Osteocyte (in vitro differentiated cells): ENCODE measurements around the gene SF3A1. TPM values are rescaled to one million over a fixed set of nuclear protein-coding genes. Genes with fewer than 3 reads are reported as not detected.
A peak's percentile ranks its signal among the peaks of the same experiment; 100 is the strongest.

Source experiments
- DNase-seq: peaks from one replicate; pipeline ENCODE4 v3.0.0; 2021; ENCODE audit warnings: mixed read lengths; ENCODE audit not compliant: unreplicated experiment; ENCODE audit errors: extremely low spot score
- H3K27ac Mint-ChIP-seq: one replicate; pipeline ENCODE4 v1.8.0; 2021; ENCODE audit warnings: mild to moderate bottlenecking, mixed read lengths; ENCODE audit not compliant: unreplicated experiment
- H3K27me3 Mint-ChIP-seq: one replicate; pipeline ENCODE4 v1.8.0; 2021; ENCODE audit warnings: mixed read lengths; ENCODE audit not compliant: unreplicated experiment
- H3K36me3 Mint-ChIP-seq: one replicate; pipeline ENCODE4 v1.8.0; 2021; ENCODE audit warnings: mixed read lengths; ENCODE audit not compliant: unreplicated experiment
- H3K4me1 Mint-ChIP-seq: one replicate; pipeline ENCODE4 v1.8.0; 2021; ENCODE audit warnings: mixed read lengths; ENCODE audit not compliant: unreplicated experiment
- H3K4me3 Mint-ChIP-seq: one replicate; pipeline ENCODE4 v1.8.0; 2021; ENCODE audit warnings: mild to moderate bottlenecking, moderate library complexity, mixed read lengths; ENCODE audit not compliant: unreplicated experiment
- H3K9me3 Mint-ChIP-seq: one replicate; pipeline ENCODE4 v1.8.0; 2021; ENCODE audit warnings: mixed read lengths; ENCODE audit not compliant: unreplicated experiment
- total RNA-seq: library from RNA; stranded (reverse); gene quantifications from 2 replicates; pipeline ENCODE4 v1.2.1, GENCODE V29; 2021
- TF ChIP-seq, protein P1 (sequence below): fragments of 200-600 bp; sonication (generic); IDR thresholded peaks from 2 replicates; pipeline ENCODE4 v1.5.0; 2021; ENCODE audit warnings: antibody characterized with exemption, mild to moderate bottlenecking, moderate library complexity

The SF3A1 gene
- total RNA-seq, 1 donor from 2014 or later: 170 TPM

DNA sequence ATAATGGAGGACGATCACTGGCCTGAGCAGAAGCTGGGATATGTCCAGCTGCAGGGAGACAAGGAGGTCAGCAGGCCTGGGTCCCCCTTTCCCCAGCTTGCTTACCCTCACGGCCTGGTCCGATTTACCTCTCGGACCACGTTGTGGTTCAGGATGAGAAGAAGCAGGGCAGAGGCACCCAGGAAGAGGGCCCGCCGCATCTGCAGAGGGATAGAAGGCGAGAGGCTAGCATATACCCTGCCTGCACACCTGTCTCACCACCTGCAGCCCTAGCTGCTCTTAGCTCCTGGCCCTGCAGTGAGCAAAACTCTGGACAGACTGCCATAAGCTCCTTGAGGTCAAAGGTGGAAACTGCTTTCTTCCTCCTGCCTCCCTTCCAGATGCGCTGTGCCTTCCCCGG lies 29.2 kb upstream of the SF3A1 start:
- Mint-ChIP-seq H3K27me3 (no peaks in the 10 kb centered on the region), H3K36me3 (peaks cover 7% of the 10 kb centered on the region), H3K27ac (peak overlapping the region; percentile 15), H3K4me1 (peaks cover 14% of the 10 kb centered on the region), H3K9me3 (no peaks in the 10 kb centered on the region), H3K4me3 (peak overlapping the region; percentile 84)
- TF ChIP-seq, protein P1, sequence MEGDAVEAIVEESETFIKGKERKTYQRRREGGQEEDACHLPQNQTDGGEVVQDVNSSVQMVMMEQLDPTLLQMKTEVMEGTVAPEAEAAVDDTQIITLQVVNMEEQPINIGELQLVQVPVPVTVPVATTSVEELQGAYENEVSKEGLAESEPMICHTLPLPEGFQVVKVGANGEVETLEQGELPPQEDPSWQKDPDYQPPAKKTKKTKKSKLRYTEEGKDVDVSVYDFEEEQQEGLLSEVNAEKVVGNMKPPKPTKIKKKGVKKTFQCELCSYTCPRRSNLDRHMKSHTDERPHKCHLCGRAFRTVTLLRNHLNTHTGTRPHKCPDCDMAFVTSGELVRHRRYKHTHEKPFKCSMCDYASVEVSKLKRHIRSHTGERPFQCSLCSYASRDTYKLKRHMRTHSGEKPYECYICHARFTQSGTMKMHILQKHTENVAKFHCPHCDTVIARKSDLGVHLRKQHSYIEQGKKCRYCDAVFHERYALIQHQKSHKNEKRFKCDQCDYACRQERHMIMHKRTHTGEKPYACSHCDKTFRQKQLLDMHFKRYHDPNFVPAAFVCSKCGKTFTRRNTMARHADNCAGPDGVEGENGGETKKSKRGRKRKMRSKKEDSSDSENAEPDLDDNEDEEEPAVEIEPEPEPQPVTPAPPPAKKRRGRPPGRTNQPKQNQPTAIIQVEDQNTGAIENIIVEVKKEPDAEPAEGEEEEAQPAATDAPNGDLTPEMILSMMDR: no peak
- DNase-seq: no peak

DNA sequence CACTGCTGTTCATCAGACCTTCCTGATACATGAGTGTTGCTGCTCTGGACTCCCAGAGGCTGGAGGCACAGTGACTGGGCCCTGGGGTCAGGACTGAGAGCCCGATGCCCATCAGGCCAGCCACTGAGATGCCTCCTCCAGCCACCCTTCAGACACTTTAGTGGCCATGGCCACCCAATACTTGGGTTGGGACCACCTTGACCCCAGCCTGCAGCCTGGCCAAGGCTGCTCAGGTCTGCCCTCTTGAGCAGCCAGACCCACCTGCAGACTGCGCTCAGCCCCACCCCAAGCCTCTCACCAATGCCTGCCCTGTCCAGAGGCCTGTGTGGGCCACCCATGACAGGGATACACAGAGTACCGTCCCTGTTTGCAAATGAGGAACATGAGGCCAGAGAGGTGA lies 26.4 kb upstream of the SF3A1 start:
- no peak for DNase-seq
- Mint-ChIP-seq H3K27ac (no peak overlapping the region), H3K4me1 (peaks cover 14% of the 10 kb centered on the region), H3K27me3 (no peaks in the 10 kb centered on the region), H3K9me3 (no peaks in the 10 kb centered on the region), H3K36me3 (peaks cover 16% of the 10 kb centered on the region), H3K4me3 (no peak overlapping the region)
- TF ChIP-seq, protein P1: no peak

DNA sequence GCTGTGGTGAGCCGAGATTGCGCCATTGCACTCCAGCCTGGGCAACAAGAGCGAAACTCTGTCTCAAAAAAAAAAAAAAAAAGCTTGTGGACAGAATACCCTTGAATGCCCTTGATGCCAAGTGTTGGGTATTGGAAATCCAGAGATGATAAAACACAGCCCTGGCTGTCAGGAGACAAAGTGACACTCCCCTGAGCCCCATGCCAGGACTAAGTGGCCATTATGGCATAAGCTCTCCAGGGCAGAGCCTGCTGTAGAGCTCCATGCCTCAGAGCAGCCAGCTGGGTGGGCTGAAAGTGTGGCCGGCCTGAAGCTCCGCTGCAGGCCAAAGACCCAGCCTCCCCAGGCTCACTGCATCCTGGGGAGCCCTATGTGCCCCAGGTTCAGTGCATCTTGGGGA lies 25.6 kb upstream of the SF3A1 start:
- DNase-seq: no peak
- H3K27ac Mint-ChIP-seq: no peak overlapping the region
- H3K36me3 Mint-ChIP-seq: peaks cover 16% of the 10 kb centered on the region
- no peak overlapping the region for H3K4me3 Mint-ChIP-seq
- no peaks in the 10 kb centered on the region for H3K9me3 Mint-ChIP-seq
- peaks cover 11% of the 10 kb centered on the region for H3K4me1 Mint-ChIP-seq
- TF ChIP-seq, protein P1: no peak
- no peaks in the 10 kb centered on the region for H3K27me3 Mint-ChIP-seq

DNA sequence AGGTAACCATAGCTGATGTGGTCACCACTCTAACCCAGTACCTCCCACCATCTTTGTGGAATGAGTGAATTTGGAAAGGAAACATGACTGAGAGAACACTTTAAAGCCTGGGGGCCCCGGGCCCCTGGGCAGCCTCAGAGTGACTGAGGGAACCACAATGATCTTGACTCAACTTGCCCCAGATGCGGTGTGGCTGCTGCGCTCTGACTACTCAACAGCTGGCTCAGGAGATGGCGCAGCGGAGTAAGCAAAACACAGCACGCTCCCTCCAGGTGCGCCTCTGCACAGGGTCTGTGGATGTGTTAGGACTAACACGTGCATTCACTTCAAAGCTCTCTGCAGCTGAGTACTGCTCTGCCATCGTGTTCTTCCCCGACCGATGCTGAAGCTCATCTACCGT lies 24.6 kb upstream of the SF3A1 start:
- no peaks in the 10 kb centered on the region for H3K27me3 Mint-ChIP-seq
- DNase-seq: no peak
- no peak overlapping the region for H3K27ac Mint-ChIP-seq
- TF ChIP-seq, protein P1: no peak
- H3K4me1 Mint-ChIP-seq: peaks cover 4% of the 10 kb centered on the region
- H3K4me3 Mint-ChIP-seq: no peak overlapping the region
- H3K9me3 Mint-ChIP-seq: no peaks in the 10 kb centered on the region
- peaks cover 16% of the 10 kb centered on the region for H3K36me3 Mint-ChIP-seq

DNA sequence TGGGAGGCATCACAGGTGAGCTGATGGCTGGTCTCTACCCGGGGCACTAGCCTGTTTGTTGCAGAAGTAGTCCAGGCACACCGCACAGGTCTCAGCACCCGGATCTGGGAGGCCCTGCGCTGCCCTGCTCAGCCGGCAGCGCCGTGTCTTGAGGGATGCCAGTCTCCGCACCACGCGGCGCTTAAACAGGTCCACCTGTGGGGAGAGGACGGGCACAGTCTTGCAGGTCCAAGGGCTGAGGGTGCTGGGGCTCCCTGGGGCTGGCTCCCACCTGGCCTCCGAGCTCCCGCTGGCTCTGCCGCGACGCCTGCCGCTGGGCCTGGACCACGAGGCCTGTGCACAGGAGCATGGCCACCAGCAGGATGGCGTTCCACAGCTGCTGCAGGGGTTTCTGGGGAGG lies 23.3 kb upstream of the SF3A1 start:
- no peak for DNase-seq
- H3K9me3 Mint-ChIP-seq: no peaks in the 10 kb centered on the region
- H3K4me3 Mint-ChIP-seq: no peak overlapping the region
- H3K36me3 Mint-ChIP-seq: peaks cover 16% of the 10 kb centered on the region
- no peaks in the 10 kb centered on the region for H3K4me1 Mint-ChIP-seq
- H3K27me3 Mint-ChIP-seq: no peaks in the 10 kb centered on the region
- no peak overlapping the region for H3K27ac Mint-ChIP-seq
- TF ChIP-seq, protein P1: no peak
